CD14-positive monocyte (primary cell): Measurements from ENCODE around the gene UBLCP1. TPM values are rescaled to one million over a fixed set of nuclear protein-coding genes. Genes with fewer than 3 reads are reported as not detected.

Source experiments
- DNase-seq, 3 donors: peaks; one replicate each; pipeline ENCODE4 v3.0.0-alpha.2; 2011 to 2022
- H2AFZ ChIP-seq: 2 replicates; pipeline ENCODE4 v1.6.0; 2012; ENCODE audit warnings: mild to moderate bottlenecking, low read depth, low read length, inconsistent platforms; ENCODE audit not compliant: insufficient read depth, poor library complexity, severe bottlenecking
- H3K27ac ChIP-seq, 2 donors: 1 replicate in 1 of 2; 2 replicates in 1 of 2; pipeline ENCODE4 v1.5.1; 2012 to 2013; ENCODE audit warnings: low read length in 2 of 2, control low read depth in 1 of 2, inconsistent platforms in 1 of 2, low read depth in 1 of 2, mild to moderate bottlenecking in 1 of 2
- H3K27me3 ChIP-seq, 2 donors: one replicate each; pipeline versions ENCODE4 v1.6.0 to v1.6.1; 2011 to 2013; ENCODE audit warnings: low read length in 2 of 2; ENCODE audit not compliant: control insufficient read depth in 2 of 2, insufficient read depth in 2 of 2
- H3K36me3 ChIP-seq, 2 donors: replicated peaks in 1 of 2; 1 replicate in 1 of 2; 2 replicates in 1 of 2; pipeline versions ENCODE4 v1.5.1 to v1.6.1; 2012 to 2013; ENCODE audit warnings: low read length in 2 of 2, control low read depth in 1 of 2, inconsistent platforms in 1 of 2, mild to moderate bottlenecking in 1 of 2; ENCODE audit not compliant: insufficient read depth in 2 of 2, control insufficient read depth in 1 of 2
- H3K4me1 ChIP-seq, 2 donors: 1 replicate in 1 of 2; 2 replicates in 1 of 2; pipeline versions ENCODE4 v1.5.1 to v1.6.1; 2012 to 2013; ENCODE audit warnings: low read length in 2 of 2, control low read depth in 1 of 2, inconsistent platforms in 1 of 2, mild to moderate bottlenecking in 1 of 2, moderate library complexity in 1 of 2; ENCODE audit not compliant: insufficient read depth in 2 of 2, control insufficient read depth in 1 of 2
- H3K4me2 ChIP-seq: replicated peaks from 2 replicates; pipeline ENCODE3; 2012; ENCODE audit warnings: low read length, moderate library complexity, mild to moderate bottlenecking; ENCODE audit not compliant: poor library complexity, severe bottlenecking; ENCODE audit errors: extremely low read depth
- H3K4me3 ChIP-seq, 3 experiments: fragments of 200-600 bp in 1 of 3; sonication (generic) in 1 of 3; replicated peaks in 1 of 3; 1 replicate in 2 of 3; 2 replicates in 1 of 3; pipeline ENCODE4 v1.5.1; 2011 to 2013; ENCODE audit warnings: low read length in 3 of 3, mild to moderate bottlenecking in 3 of 3, control low read depth in 2 of 3, low read depth in 2 of 3, inconsistent platforms in 1 of 3, moderate library complexity in 1 of 3
- H3K79me2 ChIP-seq: 2 replicates; pipeline ENCODE4 v1.6.0; 2012; ENCODE audit warnings: mild to moderate bottlenecking, control low read depth, inconsistent platforms, low read length, moderate library complexity; ENCODE audit not compliant: insufficient read depth
- H3K9ac ChIP-seq: 2 replicates; pipeline ENCODE4 v1.6.0; 2017; ENCODE audit warnings: low read length, mild to moderate bottlenecking; ENCODE audit not compliant: insufficient read depth, poor library complexity, severe bottlenecking
- H3K9me3 ChIP-seq, 2 donors: replicated peaks in 1 of 2; 1 replicate in 1 of 2; 2 replicates in 1 of 2; pipeline versions ENCODE4 v1.5.1 to v1.6.1; 2012 to 2013; ENCODE audit warnings: low read length in 2 of 2, control low read depth in 1 of 2; ENCODE audit not compliant: control insufficient read depth in 1 of 2, insufficient read depth in 1 of 2
- H4K20me1 ChIP-seq: 2 replicates; pipeline ENCODE4 v1.6.0; 2012; ENCODE audit warnings: mild to moderate bottlenecking, low read length, control low read depth, moderate library complexity; ENCODE audit not compliant: insufficient read depth
- H3K27ac Mint-ChIP-seq, 7 donors: one replicate each; pipeline ENCODE4 v1.8.0; 2020; ENCODE audit warnings: mild to moderate bottlenecking in 7 of 7, mixed read lengths in 7 of 7, moderate library complexity in 6 of 7, inconsistent platforms in 2 of 7
- H3K27me3 Mint-ChIP-seq, 3 donors: one replicate each; pipeline ENCODE4 v1.8.0; 2021 to 2022; ENCODE audit warnings: low read depth in 3 of 3, mild to moderate bottlenecking in 3 of 3, mixed read lengths in 3 of 3, moderate library complexity in 3 of 3, inconsistent platforms in 1 of 3
- H3K36me3 Mint-ChIP-seq, 2 donors: one replicate each; pipeline ENCODE4 v1.8.0; 2020; ENCODE audit warnings: mixed read lengths in 2 of 2, inconsistent platforms in 1 of 2, mild to moderate bottlenecking in 1 of 2
- H3K4me1 Mint-ChIP-seq: one replicate; pipeline ENCODE4 v1.8.0; 2020; ENCODE audit warnings: mild to moderate bottlenecking, mixed read lengths
- H3K4me3 Mint-ChIP-seq, 2 donors: one replicate each; pipeline ENCODE4 v1.8.0; 2020; ENCODE audit warnings: mild to moderate bottlenecking in 2 of 2, mixed read lengths in 2 of 2, moderate library complexity in 1 of 2
- H3K9me3 Mint-ChIP-seq, 7 donors: one replicate each; pipeline ENCODE4 v1.8.0; 2020 to 2022; ENCODE audit warnings: mixed read lengths in 7 of 7, mild to moderate bottlenecking in 6 of 7, moderate library complexity in 6 of 7, inconsistent platforms in 2 of 7
- WGBS: methylation state at CpG from one replicate; pipeline ENCODE4 v1.1.5; 2013; ENCODE audit warnings: missing lambda C conversion rate; ENCODE audit not compliant: insufficient coverage; 5-methylcytosine and 5-hydroxymethylcytosine counted together
- intact Hi-C, 2 donors: fragments of 100-400 bp; cut with micrococcal nuclease; formaldehyde crosslinking; loops; one replicate each; pipeline versions ENCODE4 v1.15.0 to v1.15.1; 2023
- polyA plus RNA-seq, 3 donors: library from polyadenylated mRNA; depleted of rRNA in 1 of 3; unstranded in 2 of 3; stranded (reverse) in 1 of 3; fragments of 300-500 nt in 2 of 3; fragments of >200 nt in 1 of 3; fragmentation: Illumina TruSeq in 2 of 3; gene quantifications; 1 replicate in 2 of 3; 2 replicates in 1 of 3; pipeline ENCODE4 v1.2.3, GENCODE V29; 2012 to 2021
- TF ChIP-seq, protein P1 (sequence below): fragments of 200-600 bp; IDR thresholded peaks from one replicate; pipeline ENCODE4 v1.8.0; 2022; ENCODE audit warnings: antibody characterized with exemption, mild to moderate bottlenecking

Gene UBLCP1
- polyA plus RNA-seq, 3 donors: 8.8 to 31.5 (median 22.7) TPM

DNA sequence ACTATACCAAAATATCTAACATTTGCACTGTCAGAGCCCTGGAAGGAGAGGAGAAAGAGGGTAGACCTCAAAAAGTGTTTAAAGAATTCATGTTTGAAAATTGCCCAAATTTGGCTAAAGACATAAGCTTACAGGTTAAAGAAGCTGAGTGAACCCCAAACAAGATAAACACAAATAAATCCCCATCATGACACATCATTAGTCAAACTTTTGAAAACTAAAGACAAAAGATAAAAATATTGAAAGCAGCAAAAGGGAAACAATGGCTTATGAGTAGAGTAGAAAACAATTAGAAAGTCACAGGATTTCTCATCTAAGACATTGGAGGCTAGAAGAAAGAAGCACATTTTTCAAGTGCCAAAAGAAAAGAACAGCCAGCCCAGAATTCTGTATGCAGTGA, 6.1 kb upstream of the UBLCP1 start:
- TF ChIP-seq, protein P1, sequence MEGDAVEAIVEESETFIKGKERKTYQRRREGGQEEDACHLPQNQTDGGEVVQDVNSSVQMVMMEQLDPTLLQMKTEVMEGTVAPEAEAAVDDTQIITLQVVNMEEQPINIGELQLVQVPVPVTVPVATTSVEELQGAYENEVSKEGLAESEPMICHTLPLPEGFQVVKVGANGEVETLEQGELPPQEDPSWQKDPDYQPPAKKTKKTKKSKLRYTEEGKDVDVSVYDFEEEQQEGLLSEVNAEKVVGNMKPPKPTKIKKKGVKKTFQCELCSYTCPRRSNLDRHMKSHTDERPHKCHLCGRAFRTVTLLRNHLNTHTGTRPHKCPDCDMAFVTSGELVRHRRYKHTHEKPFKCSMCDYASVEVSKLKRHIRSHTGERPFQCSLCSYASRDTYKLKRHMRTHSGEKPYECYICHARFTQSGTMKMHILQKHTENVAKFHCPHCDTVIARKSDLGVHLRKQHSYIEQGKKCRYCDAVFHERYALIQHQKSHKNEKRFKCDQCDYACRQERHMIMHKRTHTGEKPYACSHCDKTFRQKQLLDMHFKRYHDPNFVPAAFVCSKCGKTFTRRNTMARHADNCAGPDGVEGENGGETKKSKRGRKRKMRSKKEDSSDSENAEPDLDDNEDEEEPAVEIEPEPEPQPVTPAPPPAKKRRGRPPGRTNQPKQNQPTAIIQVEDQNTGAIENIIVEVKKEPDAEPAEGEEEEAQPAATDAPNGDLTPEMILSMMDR: no peak
- Histone ChIP-seq H3K36me3 (no peaks in the 10 kb centered on the region), H2AFZ (no peak overlapping the region), H3K4me2 (no peak overlapping the region), H3K4me3 (no peak overlapping the region), H3K9ac (no peak overlapping the region), H3K4me1 (peaks cover 0 to under 1% of the 10 kb centered on the region in 2 donors), H4K20me1 (no peaks in the 10 kb centered on the region), H3K79me2 (no peaks in the 10 kb centered on the region), H3K27me3 (peaks cover 0 to 4% of the 10 kb centered on the region in 2 donors), H3K9me3 (no peaks in the 10 kb centered on the region), H3K27ac (no peak overlapping the region)
- H3K4me3 Mint-ChIP-seq: no peak overlapping the region
- intact Hi-C loops: no loop called here
- no peaks in the 10 kb centered on the region for H3K4me1 Mint-ChIP-seq
- H3K27ac Mint-ChIP-seq: no peak overlapping the region
- DNase-seq: no peak
- no peaks in the 10 kb centered on the region for H3K36me3 Mint-ChIP-seq
- H3K27me3 Mint-ChIP-seq: peaks cover 7 to 11% (median 7%) of the 10 kb centered on the region in 3 donors
- peaks cover 2 to 10% (median 6%) of the 10 kb centered on the region in 7 donors for H3K9me3 Mint-ChIP-seq

GRCh38 chr5:159257629-159258283, 5.3 kb upstream of the UBLCP1 start:
- Histone ChIP-seq H2AFZ (no peak overlapping the region), H3K36me3 (no peaks in the 10 kb centered on the region), H3K4me1 (peaks cover 6 to 8% of the 10 kb centered on the region in 2 donors), H3K79me2 (no peaks in the 10 kb centered on the region), H3K4me3 (no peak overlapping the region), H3K27me3 (peaks cover 0 to 4% of the 10 kb centered on the region in 2 donors), H3K9me3 (no peaks in the 10 kb centered on the region), H3K4me2 (no peak overlapping the region), H3K27ac (no peak overlapping the region), H4K20me1 (no peaks in the 10 kb centered on the region), H3K9ac (no peak overlapping the region)
- TF ChIP-seq, protein P1: no peak
- Mint-ChIP-seq H3K9me3 (peaks cover 2 to 10% (median 7%) of the 10 kb centered on the region in 7 donors), H3K4me3 (no peak overlapping the region), H3K36me3 (no peaks in the 10 kb centered on the region), H3K27me3 (peaks cover 7 to 12% (median 10%) of the 10 kb centered on the region in 3 donors), H3K27ac (no peak overlapping the region), H3K4me1 (peaks cover 7% of the 10 kb centered on the region)
- no peak for DNase-seq
- WGBS: 69% methylated on average over 2 of the region's 6 CpGs
- intact Hi-C loops: no loop called here
